Testis (tissue), 2 donors: Measurements from ENCODE around the gene NRF1.

ENCODE experiments used
- POLR2A ChIP-seq: fragments of 450-650 bp; IDR thresholded peaks from one replicate; pipeline ENCODE4 v1.6.1; 2017; ENCODE audit warnings: antibody characterized with exemption, mild to moderate bottlenecking, moderate library complexity
- TF ChIP-seq, protein P1 (sequence below), 3 experiments: fragments of 450-650 bp in 2 of 3; fragments of 200-600 bp in 1 of 3; sonication (generic) in 1 of 3; IDR thresholded peaks; one replicate each; pipeline ENCODE4 v1.5.1; 2016 to 2019; ENCODE audit warnings: antibody characterized with exemption in 3 of 3, mild to moderate bottlenecking in 2 of 3, moderate library complexity in 1 of 3

GRCh38 chr7:129734400-129734799 is 122.9 kb downstream of the NRF1 start:
- no peak for TF ChIP-seq POLR2A
- TF ChIP-seq, protein P1, sequence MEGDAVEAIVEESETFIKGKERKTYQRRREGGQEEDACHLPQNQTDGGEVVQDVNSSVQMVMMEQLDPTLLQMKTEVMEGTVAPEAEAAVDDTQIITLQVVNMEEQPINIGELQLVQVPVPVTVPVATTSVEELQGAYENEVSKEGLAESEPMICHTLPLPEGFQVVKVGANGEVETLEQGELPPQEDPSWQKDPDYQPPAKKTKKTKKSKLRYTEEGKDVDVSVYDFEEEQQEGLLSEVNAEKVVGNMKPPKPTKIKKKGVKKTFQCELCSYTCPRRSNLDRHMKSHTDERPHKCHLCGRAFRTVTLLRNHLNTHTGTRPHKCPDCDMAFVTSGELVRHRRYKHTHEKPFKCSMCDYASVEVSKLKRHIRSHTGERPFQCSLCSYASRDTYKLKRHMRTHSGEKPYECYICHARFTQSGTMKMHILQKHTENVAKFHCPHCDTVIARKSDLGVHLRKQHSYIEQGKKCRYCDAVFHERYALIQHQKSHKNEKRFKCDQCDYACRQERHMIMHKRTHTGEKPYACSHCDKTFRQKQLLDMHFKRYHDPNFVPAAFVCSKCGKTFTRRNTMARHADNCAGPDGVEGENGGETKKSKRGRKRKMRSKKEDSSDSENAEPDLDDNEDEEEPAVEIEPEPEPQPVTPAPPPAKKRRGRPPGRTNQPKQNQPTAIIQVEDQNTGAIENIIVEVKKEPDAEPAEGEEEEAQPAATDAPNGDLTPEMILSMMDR (IDR thresholded peaks at IDR 0.05), result no peak
